Measurements from ENCODE around the gene TPST1.

Gene TPST1

DNA sequence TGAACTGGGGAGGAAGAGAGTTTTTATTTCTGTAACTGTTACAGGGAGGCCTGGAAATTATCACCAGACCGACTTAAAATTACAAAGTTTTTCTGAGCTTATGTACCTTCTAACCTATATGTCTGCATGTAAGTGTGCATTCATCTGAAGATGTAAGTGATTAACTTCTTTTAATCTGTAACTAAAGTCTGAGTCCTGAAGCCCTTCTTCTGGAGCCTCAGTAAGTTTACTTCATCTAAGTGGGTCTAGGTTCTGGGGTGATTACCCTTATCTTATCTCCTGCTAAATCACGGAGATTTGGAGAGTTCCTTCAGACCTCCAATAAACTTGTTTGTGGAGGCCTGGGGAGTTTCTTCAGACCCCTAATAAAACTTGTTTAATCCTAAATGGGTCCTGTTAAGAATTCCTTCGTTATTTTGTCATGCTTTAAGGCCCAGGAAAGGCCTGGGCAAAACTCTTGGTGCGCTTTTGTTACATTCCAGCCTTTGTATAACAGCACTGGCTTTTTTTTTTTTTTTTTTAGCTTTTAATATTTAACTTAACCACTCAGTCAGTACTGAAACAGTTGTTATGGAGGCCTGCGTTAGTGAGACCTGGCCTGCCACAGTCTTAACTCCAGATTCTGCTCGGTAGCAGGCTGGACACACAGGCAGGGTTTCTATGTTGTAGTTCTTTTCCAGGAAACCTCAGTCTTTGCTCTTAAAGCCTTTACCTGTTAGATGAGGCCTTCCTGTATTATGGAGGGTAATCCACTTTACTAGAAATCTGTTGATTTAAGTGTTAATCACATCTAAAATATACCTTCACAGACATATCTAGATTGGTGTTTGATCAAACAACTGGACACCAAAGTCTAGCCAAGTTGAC is 33.0 kb downstream of the TPST1 start:
- in situ Hi-C loops (cut with MboI; ENCODE audit: low sequenced_read_pairs): no loop called here

DNA sequence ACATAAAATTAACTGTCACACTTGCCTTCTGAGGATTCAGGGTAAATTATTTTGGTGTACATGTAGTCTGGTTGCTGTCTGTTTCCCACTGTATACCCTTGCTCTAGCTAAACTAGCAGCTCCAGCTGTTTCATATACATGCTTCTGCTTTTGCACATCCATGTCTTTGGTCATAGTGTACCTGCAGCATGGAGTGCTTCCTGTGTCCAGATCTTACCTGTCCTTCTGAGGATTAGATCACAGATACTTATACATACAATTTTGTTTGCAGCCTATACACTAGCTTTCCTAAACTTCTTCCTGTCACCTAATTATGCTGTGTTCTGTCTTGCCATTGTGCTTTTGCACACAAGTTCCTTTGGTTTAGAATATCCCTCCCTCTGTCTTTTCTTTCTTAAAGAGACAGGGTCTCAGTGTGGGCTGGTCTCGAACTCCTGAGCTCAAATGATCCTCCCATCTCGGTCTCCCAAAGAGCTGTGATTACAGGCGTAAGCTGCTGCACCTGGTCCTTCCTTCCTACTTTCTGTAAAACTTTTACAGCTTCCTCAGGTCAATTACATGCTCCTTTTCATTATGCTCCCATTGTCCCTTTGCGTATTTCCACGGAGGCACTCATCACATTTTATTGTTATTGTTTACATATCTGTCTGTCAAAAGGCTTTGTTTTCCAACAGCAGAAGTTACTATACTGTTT is 33.8 kb downstream of the TPST1 start:
- in situ Hi-C loops (cut with MboI; ENCODE audit: low sequenced_read_pairs): no loop called here

DNA sequence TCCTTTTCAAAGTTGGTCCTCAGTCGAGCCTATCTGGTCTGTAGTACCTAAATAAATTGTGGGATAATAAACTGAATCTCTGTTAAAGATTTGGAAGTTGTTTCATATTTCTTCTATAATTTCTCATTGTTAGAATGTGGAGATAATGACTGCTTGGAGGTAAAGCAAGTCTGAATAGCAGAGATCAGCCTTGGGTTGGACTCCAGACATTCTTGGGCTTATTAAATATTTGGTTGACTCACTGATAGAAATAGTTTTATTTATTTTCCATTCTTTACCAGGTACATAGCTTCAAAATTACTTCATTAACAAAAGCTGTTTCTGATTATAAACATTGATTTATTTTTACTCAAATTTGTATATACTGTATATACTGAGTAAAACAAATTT is 34.3 kb downstream of the TPST1 start:
- in situ Hi-C loops (cut with MboI; ENCODE audit: low sequenced_read_pairs): no loop called here

DNA sequence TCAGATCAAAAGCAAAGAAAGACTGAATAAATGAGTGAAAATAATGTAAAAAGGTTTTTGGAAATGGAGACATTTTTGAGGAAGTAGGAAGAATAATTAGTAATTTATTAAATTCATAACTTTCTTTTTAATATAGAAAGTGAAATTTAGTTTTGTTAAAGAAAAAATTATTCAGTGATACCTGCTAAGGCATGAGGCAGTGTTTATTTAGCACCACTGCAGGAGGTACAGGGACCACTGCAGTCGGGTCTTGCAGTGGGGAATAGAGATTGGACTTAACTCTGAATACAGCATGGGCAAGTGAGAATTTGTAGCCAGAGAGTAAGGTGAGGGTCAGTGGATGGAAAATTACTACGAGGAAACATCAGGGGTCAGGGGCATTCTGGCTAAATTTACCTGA is 39.9 kb downstream of the TPST1 start:
- in situ Hi-C loops (cut with MboI; ENCODE audit: low sequenced_read_pairs): no loop called here

DNA sequence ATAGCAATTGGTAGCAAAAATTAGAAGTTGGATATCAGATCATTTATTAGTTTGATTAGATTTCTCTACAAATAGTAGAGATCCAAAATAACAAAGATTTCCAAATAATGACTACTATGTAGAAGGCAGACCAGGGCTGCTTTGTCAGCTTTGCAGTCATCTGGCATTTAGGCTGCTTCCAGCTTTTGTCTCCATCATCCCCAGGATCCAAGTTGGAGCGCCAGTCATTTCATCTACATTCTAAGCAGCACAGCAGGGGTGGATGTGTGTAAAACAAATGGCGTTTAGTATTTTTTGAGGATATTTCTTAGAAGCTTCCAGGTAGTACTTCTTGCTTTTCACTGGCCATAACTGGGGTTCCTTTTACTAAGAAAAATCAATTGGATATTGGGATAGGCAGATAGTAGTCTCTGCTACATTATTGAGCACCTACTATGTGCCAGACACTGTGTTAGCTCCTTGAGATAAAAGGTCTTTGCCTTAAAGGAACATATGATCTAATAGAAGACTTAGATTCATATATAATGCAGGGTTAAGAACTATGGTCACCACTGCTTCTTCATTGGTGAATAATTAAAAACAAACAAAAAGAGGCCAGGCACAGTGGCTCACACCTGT is 41.5 kb downstream of the TPST1 start:
- in situ Hi-C loops (cut with MboI; ENCODE audit: low sequenced_read_pairs): no loop called here

DNA sequence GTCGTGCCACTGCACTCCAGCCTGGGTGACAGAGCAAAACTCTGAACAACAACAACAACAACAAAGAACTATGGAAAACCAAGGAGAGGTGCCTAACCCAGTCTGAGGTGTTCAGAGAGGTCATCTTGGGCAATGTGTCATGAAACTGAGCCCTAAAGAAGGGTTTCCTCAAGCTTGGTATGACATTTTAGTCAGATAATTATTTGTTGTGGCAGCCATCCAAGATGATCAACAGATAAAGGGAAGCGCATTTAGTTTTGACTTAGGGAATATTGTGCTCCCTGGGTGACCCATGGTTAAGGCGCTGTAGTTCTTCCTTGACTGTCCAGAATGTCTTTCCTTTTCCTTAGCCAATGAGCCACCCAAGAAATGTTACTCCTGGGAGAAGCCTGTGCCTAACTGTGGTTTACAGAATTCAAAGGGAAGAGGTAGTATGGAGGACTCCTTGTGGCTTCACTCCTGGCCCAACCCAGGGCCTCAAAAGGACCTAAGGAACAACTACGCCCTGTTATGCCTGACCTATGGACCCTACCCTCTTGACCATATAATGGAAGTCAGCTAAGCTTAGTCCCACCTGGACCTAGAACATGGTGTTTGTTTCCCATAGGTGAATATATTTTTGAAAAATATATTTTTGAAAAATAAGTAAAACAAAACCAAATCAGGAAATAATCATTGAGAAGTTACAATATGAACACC is 42.4 kb downstream of the TPST1 start:
- in situ Hi-C loops (cut with MboI; ENCODE audit: low sequenced_read_pairs): no loop called here

DNA sequence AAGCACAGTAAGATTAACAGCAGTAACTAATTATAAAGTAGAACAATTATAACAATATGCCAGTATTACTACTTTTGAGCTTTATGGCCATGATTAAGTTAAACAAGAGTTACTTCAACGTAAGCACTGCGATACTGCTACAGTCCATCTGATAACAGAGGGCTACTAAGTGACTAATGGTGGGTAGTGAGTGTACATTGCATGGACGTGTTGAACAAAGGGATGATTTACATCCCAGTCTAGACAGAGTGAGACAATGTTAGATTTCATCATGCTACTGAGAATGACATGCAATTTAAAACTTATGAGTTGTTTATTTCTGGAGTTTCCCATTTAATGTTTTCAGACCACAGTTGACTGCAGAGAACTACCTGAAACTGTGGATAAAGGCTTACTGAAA is 45.6 kb downstream of the TPST1 start:
- in situ Hi-C loops (cut with MboI; ENCODE audit: low sequenced_read_pairs): no loop called here

DNA sequence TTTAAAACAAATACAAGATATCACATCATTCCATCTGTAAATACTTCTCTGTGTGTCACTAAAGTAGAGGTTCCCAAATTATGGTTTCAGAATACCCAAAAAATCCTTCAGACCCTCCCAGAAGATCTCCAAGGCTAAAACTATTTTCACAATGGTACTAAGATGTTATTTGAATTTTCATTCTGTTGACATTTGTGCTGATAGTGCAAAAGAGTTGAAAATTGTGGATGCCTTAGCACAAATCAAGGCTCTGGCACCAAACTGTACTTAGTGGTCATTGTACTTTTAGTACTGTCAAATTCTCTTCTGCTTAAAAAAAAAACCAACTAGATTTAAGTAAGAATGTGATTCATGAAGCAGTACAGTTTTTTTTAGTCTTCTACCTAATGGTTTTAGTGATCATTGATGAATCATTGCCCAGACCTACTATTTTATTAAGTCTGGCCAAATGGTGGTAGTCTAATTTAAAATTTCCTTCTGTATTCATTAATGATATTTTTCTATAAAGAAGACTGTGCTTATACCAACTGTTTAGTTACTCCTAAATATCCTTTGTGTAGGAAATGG is 50.5 kb downstream of the TPST1 start:
- in situ Hi-C loops (cut with MboI; ENCODE audit: low sequenced_read_pairs): no loop called here

DNA sequence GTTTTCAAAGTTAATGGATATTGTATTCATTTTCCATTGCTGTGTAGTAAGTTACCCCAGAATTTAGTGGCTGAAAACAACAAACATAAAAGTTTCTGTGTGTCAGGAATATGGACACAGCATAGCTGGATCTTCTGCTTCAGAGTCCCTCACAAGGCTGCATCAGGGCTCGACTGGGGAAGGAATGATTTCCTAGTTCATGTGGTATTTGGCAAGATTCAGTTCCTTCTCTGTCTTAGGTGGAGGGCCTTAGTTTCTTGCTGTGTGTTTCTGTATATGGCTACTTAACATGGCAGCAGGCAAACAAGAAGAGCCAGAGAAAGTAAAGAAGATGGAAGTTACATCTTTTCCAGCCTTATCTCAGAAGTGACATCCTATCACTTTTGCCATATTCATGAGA is 51.1 kb downstream of the TPST1 start:
- in situ Hi-C loops (cut with MboI; ENCODE audit: low sequenced_read_pairs): no loop called here

DNA sequence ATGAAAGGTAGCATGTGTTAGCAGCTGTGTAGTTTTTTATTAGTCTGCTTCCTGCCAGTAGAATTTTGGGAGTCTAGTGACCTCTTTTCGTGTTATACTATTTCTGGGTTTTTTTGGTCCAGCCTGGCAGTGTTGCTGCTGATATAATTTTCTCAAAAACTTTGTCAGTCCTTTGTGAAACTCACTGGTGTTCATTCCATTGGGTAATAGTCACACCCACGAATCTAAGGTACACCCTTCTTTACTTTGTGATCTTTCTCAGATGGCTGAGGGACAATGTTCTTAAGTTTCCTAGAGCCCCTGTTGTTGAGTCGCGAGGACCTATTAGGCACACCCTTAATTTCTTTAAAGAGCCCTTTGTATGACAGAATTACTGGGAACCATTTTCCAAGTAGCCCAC is 52.3 kb downstream of the TPST1 start:
- in situ Hi-C loops (cut with MboI; ENCODE audit: low sequenced_read_pairs): no loop called here

DNA sequence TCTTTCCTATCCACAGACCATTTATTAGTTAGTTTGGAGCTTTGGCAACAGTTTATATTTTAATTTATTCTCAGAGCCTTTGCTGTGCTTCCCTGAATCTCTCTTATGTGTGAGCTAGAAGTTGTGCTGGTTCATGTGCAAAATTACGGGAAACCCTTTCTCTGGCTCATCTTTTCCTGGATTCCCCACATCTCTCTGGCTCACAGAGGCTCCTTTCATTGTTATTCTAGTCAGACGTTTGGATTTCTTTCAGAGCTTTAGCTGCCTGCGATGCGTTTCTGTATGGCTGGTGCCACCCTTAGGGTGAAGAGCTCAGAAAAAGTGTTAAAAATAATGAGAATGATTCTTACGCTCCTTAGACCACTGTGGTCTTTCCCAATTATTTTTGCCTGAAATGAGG is 53.3 kb downstream of the TPST1 start:
- in situ Hi-C loops (cut with MboI; ENCODE audit: low sequenced_read_pairs): no loop called here

DNA sequence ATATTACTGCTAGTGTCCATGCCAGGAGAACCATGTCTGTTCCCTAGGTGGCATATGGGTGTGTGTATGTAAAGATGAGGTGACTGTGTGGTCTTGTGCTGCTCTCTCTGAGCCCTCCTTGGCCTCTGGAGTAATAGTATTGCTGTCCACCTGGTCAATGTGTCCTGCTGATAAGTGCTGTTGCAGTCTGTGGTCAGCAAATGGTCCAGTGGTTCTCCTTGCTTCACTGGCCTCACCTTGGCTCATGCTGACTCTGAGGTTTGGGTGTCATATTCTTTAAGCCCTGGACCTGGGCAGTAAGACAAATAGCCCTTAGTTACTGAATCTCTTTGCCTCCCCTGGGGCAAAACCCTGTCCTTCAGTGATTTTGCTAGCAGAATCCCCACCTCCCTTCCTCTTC is 56.8 kb downstream of the TPST1 start:
- in situ Hi-C loops (cut with MboI; ENCODE audit: low sequenced_read_pairs): no loop called here

DNA sequence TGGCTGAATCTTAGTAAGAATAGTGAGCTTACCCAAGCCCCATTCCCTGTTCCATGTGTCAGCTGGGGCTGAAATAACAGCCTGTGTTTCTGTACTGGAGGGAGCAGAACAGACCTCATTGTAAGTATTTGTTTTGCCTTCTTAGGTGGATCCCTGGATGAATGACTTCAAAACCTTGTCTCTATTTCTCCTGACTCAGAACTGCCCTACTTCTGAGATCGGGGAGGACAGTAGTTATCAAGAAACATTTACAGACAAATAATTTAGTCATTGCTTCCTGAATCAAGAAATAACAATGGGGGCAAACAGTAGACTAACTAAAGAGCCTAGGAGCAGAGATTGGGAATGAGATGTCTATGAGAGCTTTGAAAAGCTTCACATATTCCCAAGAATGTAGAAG is 58.8 kb downstream of the TPST1 start:
- in situ Hi-C loops (cut with MboI; ENCODE audit: low sequenced_read_pairs): no loop called here

DNA sequence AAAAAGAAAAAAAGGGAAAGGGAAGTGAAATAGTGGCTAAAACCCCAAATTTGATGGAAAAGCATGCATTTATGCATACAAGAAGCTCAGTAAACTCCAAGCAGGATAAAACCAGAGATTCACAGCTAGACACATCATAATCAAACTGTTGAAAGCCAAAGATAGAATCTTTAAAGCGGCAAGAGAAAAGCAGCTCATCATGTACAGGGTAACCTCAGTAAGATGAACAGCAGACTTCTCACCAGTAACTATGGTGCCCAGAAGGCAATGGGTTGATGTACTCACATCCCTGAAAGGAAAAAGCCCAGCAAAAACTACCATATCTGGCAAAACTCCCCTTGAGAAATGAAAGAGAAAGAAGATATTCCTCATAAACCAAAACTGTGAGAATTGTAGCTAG is 60.4 kb downstream of the TPST1 start:
- in situ Hi-C loops (cut with MboI; ENCODE audit: low sequenced_read_pairs): no loop called here

DNA sequence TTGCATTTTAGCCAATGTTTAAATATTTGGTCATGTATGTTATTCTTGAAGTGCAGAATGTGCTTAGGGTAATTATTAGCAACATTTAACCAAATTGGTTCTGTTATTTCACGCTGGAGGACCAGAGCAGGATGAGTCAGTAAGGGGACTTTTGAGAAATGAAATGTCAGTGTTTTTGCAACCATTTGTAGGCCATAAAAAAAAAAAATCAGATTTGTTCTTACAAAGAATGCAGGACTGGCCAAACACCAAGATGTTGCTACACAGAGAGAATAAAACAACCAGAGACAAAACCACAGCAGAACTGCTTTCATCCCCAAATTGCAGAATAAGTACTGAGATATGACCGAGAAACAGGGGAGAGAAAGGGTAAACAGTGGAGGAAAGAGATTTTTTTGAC is 62.1 kb downstream of the TPST1 start:
- in situ Hi-C loops (cut with MboI; ENCODE audit: low sequenced_read_pairs): no loop called here

DNA sequence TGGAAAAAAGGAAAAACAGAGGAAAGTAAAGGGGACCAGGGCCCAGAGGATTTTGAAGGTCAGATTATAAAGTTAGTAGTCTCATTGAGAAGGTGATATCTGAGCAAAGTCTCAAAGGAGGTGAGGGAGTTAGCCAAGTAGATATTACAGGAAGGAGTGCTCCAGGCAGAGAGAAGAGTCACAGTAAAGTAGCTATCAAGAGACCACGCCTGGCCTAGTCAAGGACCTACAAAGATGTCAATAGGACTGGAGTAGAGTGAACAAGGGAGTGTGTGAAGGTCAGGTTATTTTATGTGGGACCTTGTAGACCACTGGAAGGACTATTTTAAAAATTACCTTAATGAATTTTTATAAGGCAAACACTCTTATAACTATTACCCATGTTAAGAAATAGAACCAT is 64.8 kb downstream of the TPST1 start:
- in situ Hi-C loops (cut with MboI; ENCODE audit: low sequenced_read_pairs): no loop called here

DNA sequence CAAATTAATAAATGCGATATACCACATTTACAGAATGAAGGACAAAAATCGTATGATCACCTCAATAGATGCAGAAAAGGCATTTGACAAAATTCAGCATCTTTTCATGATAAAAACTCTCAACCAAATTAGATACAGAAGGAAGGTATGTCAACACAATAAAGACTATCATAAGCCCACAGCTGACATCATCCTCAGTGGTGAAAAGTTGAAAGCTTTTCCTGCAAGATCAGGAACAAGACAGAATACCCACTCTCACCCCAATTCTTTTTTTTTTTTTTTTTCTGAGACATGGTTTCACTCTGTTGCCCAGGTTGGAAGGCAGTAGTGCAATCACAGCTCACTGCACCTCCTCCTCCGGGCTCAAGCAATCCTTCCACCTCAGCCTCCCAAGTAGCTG is 67.2 kb downstream of the TPST1 start:
- in situ Hi-C loops (cut with MboI; ENCODE audit: low sequenced_read_pairs): no loop called here

DNA sequence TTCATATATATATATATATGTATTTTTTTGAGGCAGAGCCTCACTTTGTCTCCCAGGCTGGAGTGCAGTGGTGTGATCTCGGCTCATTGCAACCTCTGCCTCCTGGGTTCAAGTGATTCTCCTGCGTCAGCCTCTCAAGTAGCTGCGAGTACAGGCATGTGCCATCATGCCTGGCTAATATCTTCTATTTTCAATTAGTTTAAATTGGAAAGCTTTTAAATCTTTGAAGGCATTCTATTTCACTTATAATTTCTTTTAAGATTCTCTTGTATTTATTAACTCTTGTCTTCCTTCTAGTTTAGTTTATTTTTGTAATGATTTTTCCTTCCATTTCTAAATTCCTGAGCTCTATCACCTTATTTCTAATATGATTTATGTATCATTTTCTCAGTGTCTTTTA is 71.2 kb downstream of the TPST1 start:
- in situ Hi-C loops (cut with MboI; ENCODE audit: low sequenced_read_pairs): no loop called here

DNA sequence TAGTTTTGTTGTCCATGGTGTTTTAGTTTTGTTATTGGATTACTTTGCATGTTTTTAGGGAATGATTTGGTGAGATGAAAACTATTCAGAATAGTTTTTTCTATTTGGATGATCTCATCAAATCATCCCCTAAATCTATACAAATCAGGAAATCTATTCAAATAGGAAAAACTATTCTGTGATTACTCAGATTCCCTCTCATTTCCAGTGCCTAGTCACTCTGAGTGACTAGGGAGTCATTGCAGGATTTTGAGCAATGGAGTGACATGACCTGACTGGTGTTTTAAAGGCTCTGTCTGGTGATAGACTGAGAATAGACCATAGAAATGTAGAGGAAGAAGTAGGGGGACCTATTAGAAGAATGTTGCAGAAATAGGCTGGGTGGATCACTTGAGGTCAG is 72.4 kb downstream of the TPST1 start:
- in situ Hi-C loops (cut with MboI; ENCODE audit: low sequenced_read_pairs): no loop called here

DNA sequence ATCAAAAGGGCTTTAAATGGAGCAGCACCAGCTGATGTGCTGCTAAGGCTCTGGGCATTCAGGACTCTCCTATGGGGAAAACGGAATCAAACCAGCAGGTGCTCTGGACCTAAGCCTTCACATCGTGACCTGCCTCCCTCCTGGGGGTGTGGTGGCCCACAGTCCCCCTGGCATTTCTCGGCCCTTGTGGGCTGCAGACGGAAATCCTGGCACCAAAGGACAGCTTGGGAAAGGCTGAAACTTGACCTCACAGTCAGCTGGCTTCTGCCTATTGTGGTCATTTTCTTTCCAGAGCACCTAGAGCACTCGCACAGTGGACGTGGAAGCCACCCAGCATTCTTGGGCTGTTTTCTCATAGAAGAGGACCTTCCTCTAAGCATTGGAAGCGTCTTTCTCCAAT is 74.8 kb downstream of the TPST1 start:
- in situ Hi-C loops (cut with MboI; ENCODE audit: low sequenced_read_pairs): no loop called here
